Measurements from ENCODE around the gene NFATC3.

DNA sequence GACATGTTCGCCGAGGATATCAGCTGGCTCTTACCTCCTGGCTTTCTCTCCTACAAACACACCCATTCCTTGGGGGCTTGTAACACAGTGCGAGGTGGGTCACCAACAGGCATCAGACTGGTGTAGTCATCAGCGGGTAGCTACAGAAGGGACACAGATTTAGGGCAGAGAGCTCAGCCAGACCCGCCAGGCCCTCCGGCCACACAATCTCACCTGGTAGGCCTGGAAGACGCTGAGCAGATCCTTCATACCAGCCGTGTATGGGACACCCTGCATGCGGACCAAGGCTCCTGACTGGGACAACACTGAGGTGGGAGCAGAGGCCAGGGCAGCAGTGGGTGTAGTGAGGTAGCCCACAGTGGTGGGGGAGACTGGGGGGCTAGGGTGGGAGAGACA, 145.0 kb downstream of the NFATC3 start:
- TF ChIP-seq POLR2A (IDR thresholded peaks at IDR 0.05; ENCODE audit: low read length), result no peak
- TF ChIP-seq GATA1 (IDR thresholded peaks at IDR 0.05; ENCODE audit: low read depth, low read length), result no peak

Measured in erythroblast (primary cell).